ENCODE results near the gene MS4A10. TPM values are rescaled to one million over a fixed set of nuclear protein-coding genes. Genes with fewer than 3 reads are reported as not detected.
A peak's percentile ranks its signal among the peaks of the same experiment; 100 is the strongest.

The MS4A10 gene
- total RNA-seq, 6 experiments from 2014 or later: not detected

DNA sequence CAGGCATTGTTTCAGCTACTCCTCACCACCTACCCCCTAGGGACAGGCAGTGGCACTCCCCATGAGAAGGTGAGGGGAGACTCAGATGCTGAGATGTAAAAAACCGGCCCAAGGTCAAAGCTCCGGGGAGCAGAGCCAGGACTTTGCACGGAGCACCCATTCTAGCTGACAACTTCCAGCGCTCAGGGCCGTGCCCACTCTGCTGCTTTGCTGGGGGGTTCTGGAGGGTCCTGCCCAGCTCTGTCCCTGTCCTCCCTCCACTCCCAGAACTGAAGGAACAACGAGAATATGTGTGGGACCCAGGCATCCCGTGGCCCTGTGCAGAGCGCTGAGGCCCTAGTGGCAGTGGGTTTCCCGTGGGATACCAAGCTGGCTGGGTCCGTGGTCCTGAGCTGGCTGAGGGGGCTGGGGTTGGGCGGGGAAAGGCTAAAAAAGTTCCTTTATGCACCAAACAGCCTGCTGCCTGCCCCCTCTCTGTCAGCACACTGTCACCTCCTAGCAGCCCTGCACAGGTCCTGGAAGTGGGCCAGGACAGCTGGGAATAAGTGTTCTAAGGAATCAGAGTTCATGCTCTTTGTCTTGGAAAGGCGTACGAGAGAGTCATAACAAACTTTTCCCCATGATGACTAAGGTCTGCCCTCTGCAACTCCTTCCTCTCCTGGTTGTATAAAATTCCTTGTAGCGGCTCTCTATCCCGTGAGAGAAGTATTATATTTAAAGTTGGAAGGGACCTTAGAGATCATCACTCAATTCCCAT, 1.9 kb downstream of the MS4A10 start:
- peak; percentile 41 for DNase-seq
- Mint-ChIP-seq H3K4me1 (ENCODE audit: low read depth) (peaks cover 20% of the 10 kb centered on the region), H3K36me3 (ENCODE audit: low read depth) (no peaks in the 10 kb centered on the region), H3K27ac (no peak overlapping the region), H3K27me3 (ENCODE audit: insufficient read depth) (peaks cover 35% of the 10 kb centered on the region), H3K9me3 (no peaks in the 10 kb centered on the region), H3K4me3 (no peak overlapping the region)
- TF ChIP-seq, protein P1, sequence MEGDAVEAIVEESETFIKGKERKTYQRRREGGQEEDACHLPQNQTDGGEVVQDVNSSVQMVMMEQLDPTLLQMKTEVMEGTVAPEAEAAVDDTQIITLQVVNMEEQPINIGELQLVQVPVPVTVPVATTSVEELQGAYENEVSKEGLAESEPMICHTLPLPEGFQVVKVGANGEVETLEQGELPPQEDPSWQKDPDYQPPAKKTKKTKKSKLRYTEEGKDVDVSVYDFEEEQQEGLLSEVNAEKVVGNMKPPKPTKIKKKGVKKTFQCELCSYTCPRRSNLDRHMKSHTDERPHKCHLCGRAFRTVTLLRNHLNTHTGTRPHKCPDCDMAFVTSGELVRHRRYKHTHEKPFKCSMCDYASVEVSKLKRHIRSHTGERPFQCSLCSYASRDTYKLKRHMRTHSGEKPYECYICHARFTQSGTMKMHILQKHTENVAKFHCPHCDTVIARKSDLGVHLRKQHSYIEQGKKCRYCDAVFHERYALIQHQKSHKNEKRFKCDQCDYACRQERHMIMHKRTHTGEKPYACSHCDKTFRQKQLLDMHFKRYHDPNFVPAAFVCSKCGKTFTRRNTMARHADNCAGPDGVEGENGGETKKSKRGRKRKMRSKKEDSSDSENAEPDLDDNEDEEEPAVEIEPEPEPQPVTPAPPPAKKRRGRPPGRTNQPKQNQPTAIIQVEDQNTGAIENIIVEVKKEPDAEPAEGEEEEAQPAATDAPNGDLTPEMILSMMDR (IDR thresholded peaks at IDR 0.05): no peak

DNA sequence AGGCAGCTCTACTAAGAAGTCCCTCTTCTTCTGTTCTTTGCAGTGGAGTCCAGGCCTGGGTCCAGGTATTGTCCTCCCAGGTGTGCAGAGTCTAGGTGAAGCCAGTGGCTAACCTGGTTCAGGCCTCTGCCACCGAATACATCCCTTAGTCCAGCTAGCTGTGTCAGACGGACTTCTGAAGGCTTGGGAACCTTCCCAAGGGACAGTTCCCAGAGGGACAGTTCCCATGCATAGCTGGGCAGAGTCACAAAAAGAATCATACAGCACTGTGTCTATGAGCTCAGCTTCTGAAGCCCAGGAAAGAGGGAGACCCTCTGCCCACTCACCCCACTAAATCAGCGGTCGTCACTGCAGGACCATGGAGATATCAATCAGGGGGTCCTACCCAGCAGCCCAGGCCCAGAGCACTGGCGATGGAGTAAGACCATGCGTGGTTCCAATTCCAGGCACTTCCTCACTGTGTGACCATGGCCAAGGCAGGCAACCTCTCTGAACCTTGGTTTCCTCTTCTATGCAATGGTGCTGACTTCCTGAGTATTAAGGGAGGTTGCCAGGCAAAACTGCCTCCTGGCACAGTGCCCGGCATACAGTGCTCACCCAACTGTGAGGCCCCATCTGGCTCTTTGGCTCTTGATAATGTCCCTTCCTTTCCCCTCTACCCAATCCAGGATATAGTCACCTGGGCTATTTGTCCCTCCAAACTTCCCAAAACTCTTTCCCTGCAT, 3.4 kb downstream of the MS4A10 start:
- DNase-seq: no peak
- Mint-ChIP-seq H3K4me1 (ENCODE audit: low read depth) (peaks cover 20% of the 10 kb centered on the region), H3K36me3 (ENCODE audit: low read depth) (no peaks in the 10 kb centered on the region), H3K9me3 (peaks cover 4% of the 10 kb centered on the region; the same call in 1 of the 2 replicates), H3K27ac (no peak overlapping the region), H3K4me3 (no peak overlapping the region), H3K27me3 (ENCODE audit: insufficient read depth) (peaks cover 35% of the 10 kb centered on the region)
- TF ChIP-seq, protein P1 (IDR thresholded peaks at IDR 0.05): no peak

DNA sequence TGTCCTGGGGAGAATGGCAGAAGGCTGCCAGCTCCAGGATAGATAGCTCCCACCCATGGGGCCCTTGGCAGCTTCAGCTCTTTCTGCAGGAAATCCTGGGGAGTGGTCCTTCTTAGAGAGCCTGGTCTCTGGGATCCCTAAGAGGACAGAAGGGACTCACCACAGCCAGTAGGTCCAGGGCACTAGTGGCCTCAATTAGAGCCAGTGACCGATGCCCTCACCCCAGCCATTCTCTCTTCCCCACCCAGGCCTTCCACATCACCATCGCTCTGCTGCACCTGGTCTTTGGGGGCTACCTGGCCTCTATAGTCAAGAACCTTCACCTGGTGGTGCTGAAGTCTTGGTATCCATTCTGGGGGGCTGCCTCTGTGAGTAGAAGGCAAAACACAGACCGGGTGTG, 5.6 kb downstream of the MS4A10 start:
- Mint-ChIP-seq H3K4me3 (no peak overlapping the region), H3K9me3 (peaks cover 4% of the 10 kb centered on the region; the same call in 1 of the 2 replicates), H3K27ac (no peak overlapping the region), H3K4me1 (ENCODE audit: low read depth) (peaks cover 20% of the 10 kb centered on the region), H3K27me3 (ENCODE audit: insufficient read depth) (peaks cover 30% of the 10 kb centered on the region), H3K36me3 (ENCODE audit: low read depth) (no peaks in the 10 kb centered on the region)
- TF ChIP-seq, protein P1 (IDR thresholded peaks at IDR 0.05): no peak
- DNase-seq: no peak

DNA sequence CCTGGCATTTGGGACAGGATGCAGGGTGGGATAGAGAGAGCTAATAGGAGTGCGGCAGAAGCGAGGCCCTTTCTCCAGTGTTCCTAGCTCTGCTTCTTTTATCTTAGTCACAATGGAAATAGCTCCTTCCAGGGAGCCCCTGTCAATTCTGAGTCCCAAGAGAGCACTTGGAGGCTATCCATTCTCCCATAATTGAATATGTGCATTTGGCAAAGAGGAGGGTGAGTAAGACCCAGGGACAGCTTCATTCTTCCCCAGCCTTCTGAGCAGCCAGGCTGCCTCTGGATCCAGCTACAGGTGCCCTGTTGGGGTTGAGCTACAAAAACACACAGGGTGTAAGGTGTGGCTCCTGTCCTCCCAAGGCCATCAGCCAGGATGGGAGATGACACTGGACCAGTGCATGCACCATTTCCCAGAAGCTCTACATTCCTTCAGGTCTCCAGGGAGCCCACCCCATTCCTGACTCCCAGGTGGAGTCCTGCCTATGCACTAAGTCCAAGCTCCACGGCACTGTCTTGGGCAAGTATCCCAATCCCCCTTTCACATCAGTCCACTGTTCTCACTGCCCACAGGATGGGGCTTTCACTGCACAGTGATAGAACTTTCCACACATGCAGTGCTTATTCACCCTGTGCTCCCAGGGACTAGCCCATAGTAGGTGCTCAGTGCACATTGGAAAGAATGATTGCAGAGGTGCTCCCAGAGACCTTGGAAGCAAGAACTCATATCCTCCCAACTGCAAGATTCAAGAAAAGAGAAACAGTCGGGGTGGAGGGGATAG, 6.2 kb downstream of the MS4A10 start:
- no peak overlapping the region for H3K4me3 Mint-ChIP-seq
- TF ChIP-seq, protein P1 (IDR thresholded peaks at IDR 0.05): no peak
- H3K27me3 Mint-ChIP-seq (ENCODE audit: insufficient read depth): peaks cover 29% of the 10 kb centered on the region
- no peaks in the 10 kb centered on the region for H3K36me3 Mint-ChIP-seq (ENCODE audit: low read depth)
- H3K9me3 Mint-ChIP-seq: peaks cover 4% of the 10 kb centered on the region; the same call in 1 of the 2 replicates
- no peak for DNase-seq
- peaks cover 14% of the 10 kb centered on the region for H3K4me1 Mint-ChIP-seq (ENCODE audit: low read depth)
- H3K27ac Mint-ChIP-seq: no peak overlapping the region

DNA sequence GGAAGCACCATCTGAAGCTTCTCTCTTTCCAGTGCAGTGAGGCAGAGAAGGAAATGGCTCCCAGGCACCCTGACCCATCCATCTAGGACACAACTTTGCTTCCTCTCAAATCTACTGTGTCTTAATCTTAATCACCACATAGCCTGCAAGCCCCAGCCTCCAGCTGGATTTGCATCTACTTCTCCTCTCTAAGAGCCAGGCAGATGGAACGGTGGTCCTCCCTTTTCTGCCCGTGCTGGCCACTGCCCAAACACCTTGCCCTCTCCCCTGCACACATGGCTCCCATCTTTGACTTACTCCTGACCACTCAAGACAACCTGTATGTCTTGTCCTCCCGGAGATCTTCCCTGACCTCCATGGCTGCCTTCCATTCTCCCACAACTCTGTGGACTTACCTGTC, 7.4 kb downstream of the MS4A10 start:
- peaks cover 4% of the 10 kb centered on the region; the same call in 1 of the 2 replicates for H3K9me3 Mint-ChIP-seq
- no peak for DNase-seq
- H3K27ac Mint-ChIP-seq: no peak overlapping the region
- no peak overlapping the region for H3K4me3 Mint-ChIP-seq
- no peaks in the 10 kb centered on the region for H3K36me3 Mint-ChIP-seq (ENCODE audit: low read depth)
- peaks cover 2% of the 10 kb centered on the region for H3K4me1 Mint-ChIP-seq (ENCODE audit: low read depth)
- peaks cover 33% of the 10 kb centered on the region for H3K27me3 Mint-ChIP-seq (ENCODE audit: insufficient read depth)
- TF ChIP-seq, protein P1 (IDR thresholded peaks at IDR 0.05): no peak

Measured in HFFc6 (cell line).